ENCODE data around the gene KIF23.
A peak's percentile ranks its signal among the peaks of the same experiment; 100 is the strongest.
"Not testable (repeated sequence)": the region's sequence is repeated elsewhere in the genome, so short reads cannot be mapped to it uniquely, and the experiment has no call there.

KIF23 gene

DNA sequence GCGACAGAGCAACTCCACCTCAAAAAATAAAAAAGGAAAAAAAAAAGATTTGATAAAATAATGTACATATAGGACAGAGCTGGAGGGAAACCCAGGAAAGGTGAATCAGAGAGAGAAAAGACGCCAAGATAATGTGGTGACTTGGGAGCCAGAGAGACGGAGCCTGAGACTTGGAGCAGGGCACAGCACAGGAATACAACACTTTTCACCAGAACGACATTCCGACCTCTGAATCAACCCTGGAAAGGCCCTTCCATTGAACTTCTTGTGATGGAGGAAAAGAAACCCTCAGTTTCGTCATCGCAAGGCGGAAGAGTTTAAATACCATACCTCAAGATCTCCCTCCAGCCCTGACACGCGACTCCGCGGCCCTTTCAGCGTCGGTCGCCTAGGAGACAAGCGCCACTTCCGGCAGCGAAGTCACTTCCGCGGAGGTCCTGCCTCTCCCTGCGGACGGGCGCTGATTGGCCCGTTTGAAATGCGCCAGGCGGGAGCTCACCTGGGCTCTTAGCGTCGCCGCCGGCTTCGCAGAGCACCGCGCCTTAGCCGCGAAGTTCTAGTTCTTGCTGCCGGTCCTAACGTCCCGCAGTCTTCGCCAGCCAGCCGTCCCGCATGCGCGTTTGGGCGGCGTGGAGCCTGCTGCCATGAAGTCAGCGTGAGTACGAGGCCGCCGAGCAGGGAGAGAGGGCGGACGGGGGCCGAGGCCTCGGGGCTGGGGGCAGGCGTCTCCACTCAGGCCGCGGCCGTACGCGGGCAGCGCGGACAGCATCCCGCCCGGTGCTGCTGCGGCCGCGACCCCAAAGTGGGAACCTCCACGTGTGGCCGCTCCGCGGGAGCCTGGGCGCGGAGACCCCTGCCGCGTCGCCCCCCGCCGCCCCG, at the start of gene KIF23:
Gene KIF23 (plus strand): TSS at position 528 of the 879 bp plus-strand sequence. CDS start 117 bp downstream, at position 645.
- DNase-seq = peak; percentile 91

DNA sequence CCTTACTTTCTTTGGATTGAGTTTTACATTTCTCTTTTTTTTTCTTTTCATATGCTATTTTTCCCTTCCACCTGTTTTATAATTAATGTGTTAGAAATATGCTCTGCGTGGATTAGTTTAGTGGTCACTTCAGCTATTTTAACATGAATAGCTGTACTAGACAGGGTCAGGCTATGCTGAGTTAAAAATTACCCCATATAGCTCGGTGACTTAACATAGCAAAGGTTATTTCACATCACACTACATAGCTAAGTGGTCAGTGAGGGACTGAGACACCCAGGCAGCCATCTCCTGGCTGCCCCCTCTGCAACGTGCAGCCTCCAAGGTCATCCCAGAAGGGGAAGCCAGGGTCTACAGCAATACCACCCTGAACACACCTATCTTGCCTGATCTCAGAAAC, 46.9 kb upstream of the KIF23 start:
- no peak for DNase-seq

DNA sequence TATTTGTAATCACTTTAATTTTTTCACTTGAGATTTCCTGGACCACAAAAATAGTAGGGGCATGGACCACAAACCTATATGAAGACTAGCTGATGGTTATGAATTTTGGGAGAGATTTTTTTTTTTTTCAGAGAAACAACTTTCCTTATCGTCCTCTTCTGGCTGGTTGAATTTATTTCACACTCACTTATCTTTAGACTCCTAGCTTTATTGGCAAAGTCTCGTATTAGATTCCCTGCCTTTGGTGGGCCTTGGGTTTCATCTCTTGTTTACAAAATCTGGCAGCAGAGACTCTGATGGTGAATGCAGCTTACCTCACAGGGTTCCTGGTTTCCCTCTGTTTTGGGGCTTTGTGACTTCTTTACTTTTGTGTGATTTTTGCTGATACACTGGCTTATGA, 44.5 kb upstream of the KIF23 start:
- DNase-seq = no peak

DNA sequence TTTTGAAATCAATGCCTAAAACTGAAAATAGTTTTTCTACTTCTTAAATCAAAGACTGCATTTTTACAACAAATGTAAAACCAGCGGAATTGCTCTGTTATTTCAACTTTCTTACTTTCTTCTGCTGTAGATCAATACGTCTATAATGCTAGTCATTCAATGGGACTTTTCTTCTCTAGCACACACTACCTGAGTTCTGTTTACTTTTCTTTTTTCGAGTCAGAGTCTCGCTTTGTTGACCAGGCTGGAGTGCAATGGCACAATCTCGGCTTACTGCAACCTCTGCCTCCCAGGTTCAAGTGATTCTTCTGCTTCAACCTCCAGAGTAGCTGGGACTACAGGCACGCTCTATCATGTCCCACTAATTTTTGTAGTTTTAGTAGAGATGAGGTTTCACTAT, 40.7 kb upstream of the KIF23 start:
- no peak for DNase-seq

DNA sequence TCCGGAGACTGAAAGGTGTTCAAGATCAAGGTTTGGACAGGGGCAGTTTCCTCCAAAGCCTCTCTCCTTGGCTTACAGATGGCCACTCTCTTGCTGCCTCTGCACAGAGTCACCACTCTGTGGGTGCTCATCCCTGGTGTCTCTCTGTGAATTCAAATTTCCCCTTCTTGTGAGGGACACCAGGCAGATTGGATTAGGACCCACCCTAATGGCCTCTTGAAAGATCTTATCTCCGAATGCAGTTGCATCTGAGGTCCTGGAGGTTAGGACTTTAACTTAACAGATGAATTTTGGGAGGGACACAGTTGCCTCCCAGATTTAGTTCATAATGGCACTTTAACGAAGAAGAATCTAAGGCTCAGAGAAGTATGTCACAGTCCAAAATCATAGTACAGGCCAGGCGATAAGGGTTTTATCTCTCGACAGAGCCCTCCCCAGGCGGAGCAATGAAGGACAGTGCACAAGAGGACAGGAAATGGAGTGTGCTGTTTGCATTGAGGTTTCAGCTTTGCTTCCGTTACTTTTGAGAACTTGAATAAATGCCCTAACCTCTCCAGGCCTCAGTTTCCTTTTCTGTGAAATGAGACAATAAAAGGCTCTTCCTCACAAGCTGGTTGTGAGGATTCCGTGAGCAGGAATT, 38.9 kb upstream of the KIF23 start:
- DNase-seq = no peak

DNA sequence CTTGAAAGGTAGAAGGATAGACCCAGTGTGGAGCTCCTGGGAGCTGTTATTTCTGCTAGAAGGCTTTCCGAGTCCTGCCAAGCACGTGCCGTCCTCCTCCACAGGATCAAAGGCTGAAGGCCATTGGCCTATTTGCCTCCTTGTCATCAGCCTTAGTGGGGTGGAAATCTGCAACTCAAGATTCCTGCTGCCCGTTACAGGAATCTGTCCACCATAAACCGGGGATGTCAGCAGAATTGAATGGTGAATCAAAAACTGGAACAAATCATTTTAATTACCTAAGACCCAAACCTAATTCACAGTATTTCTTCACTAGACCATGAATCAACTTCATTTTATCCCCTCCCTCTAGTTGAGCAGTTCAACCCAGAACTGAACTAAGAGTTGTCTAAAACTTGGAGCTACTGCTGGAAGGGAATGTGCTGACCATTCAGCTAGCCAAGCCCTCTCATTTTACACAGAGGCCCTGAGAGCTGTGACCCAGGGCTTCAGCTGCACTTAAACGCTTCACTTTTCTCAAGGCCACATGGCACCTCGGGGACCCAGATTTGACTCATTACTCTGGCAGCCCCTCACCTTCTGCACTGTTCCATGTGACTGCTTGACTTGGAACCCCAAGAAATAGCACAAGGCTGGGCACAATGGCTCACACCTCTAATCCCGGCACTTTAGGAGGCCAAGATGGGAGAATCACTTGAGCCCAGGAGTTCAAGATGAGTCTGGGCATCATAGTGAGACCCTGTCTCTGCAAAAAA, 36.8 kb upstream of the KIF23 start:
- DNase-seq = no peak

DNA sequence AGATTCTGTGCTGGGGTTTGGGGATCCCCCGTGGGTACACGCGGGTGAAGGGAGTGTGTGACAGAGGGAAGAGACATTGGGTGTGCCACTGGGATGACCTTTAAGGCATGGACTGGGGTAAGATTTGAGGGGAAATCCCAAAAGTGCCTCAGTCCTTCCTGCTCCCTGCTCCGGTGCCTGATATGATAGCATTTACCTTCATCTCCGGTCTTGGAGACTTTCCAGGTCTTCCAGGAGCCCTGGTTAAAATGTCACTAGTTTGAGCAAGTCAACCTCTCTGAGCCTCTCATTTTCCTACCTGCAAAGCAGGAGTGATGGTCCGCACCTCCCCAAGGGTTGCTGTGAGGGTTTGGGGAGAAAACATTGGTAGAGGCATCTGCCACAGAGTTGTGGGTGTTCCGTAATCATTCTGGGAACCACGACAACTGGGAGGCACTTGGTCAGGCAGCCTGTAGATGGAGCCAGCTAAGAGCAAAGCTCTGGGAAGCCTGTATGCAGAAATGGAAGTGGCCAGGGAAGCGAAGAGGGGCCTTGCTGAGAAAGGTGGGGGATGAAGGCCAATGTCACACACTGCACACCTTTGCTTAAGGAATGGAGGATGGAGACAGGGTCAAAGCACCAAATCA, 33.9 kb upstream of the KIF23 start:
- DNase-seq = no peak

DNA sequence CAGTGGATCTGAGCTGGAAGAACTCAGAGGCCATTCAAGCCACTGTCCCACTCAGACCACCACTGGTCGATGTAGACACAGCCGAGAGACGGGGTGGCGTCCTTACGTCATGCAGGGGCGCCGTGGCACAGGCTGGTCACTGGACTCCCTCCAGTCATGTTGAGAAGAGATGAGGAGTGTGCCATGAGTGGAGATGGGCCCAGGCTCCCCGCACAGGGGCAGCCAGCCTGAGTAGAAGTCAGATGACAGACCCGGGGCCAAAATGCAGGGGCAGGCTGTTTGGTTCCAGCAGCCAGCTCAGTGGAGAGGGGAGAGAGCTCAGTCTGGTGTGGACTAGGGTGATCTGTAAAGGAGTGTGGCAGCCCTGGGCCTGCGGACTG, 33.4 kb upstream of the KIF23 start:
- no peak for DNase-seq

DNA sequence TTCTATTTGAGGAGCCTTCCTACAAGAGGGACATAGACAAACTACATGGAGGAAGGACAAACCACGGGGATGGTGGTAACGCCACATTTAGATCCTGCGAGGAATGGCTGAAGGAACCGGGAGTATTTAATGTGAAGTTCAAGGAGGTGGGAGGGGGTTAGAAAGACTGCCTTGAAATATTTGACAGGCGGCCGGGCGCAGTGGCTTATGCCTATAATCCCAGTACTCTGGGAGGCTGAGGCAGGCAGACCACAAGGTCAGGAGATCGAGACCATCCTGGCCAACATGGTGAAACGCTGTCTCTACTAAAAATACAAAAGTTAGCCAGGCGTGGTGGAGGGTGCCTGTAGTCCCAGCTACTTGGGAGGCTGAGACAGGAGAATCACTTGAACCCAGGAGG, 32.0 kb upstream of the KIF23 start:
- DNase-seq = not testable (repeated sequence)

DNA sequence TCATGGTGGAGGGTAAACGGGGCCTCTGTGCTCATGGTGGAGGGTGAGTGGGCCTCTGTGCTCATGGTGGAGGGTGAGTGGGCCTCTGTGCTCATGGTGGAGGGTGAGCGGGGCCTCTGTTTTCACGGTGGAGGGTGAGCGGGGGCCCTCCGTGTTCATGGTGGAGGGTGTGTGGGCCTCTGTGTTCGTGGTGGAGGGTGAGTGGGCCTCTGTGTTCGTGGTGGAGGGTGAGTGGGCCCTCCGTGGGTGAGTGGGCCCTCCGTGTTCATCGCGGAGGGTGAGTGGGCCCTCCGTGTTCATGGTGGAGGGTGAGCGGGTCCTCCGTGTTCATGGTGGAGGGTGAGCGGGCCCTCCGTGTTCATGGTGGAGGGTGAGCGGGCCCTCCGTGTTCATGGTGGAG, 30.1 kb upstream of the KIF23 start:
- not testable (repeated sequence) for DNase-seq

DNA sequence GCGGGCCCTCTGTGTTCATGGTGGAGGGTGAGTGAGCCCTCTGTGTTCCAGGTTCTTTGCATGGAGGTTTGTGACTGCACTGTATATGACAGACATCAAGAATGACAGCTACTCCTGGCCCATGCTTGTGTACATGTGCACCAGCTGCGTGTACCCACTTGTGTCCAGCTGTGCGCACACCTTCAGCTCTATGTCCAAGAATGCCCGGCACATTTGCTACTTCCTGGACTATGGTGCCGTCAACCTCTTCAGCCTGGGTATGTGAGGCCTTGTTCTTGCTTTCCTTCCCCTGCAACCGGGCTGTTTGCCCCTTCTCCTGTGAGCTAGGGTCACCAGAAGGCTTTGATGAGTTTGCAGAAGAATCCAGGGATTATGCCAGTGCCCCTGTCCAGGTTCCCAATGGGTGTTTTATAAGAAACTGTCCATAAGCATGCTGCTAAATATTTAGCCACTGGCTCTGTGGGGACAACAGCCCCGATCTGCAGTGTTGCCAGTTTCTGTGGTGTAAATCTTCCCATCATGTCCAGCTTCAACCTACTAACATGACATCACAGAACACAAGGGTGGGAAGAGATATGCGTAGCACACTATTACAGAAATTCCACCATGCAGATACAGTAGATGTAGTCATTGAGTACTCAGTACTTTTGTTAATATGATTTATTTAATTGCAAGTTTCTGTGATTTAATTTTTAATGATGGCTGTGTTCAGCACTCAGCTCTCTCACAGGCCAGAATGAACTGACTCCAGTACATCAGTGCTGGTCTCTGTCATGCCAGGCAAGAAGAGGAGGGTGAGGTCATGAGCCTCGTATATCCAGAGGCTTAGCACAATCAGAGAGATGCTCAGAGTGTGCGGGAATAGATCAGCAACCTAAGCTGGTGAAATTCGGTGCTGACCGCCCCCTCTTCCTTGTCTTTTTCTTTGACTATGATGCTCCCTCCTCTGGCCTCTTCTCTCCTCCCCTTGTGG, 29.2 kb upstream of the KIF23 start:
- no peak for DNase-seq

DNA sequence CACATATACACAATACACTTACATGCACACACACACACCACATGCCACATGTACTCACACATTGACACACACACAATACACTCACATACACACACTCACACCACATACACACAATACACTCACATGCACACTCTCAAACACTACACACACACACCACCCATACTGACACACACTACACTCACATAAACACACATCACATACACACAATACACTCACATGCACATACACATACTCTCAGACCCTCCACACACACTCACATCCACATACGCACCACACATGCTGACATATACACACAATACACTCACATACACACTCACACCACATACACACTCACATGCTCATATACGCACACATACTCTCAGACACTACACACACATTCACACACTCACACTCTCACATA, 28.3 kb upstream of the KIF23 start:
- DNase-seq = no peak

DNA sequence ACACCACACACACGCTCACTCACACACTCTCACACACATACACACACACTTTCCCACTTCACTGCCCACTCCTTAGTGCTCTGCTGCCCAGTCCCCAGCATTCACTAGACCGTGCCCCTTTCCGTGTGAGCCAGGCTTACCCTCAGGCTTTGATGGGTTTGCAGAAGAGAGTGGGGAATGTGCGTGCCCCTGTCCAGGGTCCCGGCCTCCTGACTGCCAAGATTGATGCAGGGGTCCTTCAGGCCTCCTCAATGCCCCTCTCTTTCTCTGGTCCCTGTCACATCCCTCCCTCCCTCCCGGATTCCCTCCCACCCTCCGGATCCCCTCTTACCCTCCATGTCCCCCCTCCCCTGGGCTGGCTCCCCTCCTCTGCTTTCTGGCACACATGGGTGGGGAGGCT, 27.9 kb upstream of the KIF23 start:
- no peak for DNase-seq

DNA sequence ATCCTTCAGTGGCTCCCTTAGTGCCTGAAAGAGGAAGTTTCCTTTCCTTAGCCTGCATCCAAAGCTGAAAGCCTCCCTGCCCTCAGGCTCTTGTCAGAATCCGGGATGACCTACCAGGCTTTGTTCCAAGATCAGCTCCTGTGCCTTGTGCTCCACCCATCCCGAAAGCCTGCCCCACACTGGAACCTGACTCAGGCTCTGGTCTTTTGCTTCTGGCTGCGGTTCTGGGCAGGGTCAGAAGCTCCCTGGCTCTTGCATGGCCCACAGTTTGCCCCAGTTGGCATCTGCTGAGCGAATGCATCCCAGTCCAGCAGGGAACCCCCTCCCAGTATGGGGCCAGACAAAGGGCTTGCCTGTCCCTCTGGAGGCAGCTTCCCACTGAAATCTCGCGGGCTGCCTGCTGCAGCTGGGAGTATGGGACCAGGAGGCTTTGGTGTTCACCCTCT, 25.9 kb upstream of the KIF23 start:
- DNase-seq = no peak

DNA sequence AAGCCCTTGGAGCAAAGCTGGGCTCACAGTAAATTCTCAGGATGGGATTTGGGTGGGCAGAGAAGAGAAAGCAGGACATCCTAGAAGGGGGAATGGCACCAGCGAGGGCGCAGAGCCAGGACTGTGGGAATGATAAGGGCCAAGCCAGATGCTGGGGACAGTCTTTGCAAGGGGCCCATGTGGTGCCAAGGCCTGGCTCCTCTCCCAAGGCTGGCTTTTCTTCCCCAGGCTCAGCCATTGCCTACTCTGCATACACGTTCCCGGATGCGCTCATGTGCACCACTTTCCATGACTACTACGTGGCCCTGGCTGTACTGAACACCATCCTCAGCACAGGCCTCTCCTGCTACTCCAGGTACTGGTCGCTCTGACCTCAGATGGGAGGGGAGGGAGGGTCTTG, 24.7 kb upstream of the KIF23 start:
- no peak for DNase-seq

DNA sequence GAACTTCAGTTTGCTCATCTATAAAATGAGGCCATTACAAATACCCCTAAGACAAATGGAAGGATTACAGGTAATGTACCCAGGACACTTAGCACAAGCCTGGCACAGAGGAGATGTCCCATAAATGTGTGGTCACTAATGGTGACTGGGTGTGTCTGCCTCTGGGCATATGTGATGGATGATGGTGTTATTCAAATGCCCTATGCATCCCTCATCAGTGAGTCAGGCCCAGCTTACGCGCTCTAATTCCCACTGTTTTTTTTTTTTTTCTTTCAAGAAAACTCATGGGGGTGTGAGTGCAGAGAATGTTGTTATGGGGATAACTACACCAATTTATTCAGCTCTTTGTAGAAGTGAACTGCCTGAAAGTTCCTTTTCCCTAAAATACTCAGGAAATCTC, 23.6 kb upstream of the KIF23 start:
- DNase-seq = no peak

DNA sequence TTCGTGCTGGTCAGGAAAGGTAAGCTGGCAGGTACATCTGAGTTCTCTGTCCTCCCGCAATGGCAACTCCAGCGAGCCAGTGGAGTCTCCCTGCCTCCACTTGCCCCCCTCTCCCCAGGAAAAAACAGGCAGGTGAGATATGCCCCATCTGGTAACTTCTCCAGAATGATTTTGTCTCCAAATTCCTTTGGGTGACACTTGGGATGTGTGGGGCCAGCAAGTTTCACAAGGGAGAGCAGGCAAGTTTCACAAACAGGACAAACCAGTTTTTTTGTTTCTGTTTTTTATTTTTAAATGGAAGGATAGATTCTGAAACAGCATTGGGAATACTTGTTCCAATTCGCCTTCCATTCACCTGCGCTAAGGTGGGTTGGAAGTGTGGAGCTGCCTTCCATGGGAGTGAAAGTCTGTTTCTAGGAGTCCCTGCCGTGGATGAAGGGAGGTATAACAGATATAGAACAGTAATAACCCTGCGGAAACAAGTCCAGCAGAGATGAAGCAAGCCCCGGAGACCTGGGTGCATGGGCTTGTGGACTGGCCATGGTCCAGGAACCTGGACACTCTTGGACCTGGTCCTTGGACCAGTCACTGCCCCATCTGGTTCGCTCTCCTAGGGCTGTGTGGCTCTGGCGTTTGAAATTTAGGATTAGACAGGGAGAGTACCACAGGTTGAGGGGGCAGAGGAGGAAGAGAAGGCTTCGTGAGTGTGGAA, 22.9 kb upstream of the KIF23 start:
- no peak for DNase-seq

DNA sequence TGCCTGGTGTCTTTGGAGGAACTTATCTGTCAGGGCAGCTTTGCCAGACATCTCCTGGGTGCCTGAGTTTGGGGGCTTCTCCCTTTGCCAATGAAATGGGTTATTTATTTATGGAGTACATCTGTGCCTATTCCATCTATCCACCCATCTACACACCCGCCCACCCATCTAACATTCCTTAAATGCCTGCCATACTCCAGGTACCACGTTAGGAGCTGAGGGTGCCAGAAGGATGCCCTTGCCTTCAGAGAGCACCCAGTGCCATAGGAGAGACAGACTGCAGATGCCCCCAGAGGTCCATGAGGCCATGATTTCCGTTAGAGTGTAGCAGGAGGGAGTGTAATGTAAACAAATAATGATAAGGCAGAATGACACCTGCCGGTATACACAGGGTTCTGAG, 21.8 kb upstream of the KIF23 start:
- DNase-seq = no peak

DNA sequence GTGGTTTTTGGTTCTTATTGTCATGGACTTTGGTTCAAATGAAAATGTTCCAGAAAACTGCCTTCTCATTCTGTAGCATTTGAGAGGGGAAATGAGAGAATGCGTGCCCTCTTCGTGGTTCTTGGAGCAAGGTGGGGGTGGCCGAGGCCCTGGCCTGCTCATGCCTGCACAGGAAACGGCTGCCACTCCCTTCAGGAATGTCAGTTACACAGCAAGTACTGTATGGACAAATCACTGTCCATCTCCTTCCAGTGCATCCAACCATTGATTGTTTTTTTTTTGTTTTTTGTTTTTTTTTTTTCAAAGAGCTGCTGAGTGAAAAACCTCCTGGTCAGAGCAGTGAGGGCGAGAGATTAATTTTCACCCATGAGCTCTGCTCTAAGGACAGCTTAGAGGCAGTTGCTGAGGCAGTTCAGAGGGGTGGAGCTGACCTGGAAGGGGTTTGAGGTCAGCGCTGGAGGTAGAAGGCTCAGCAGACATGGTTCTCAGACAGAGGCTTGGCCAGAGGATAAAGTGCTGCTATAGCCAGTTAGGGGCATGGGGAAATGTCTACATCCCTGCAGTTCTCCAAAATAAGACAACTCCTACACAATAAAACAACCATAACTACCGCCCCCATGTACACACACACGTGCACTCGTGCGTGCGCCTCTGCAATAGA, 20.2 kb upstream of the KIF23 start:
- DNase-seq = no peak

DNA sequence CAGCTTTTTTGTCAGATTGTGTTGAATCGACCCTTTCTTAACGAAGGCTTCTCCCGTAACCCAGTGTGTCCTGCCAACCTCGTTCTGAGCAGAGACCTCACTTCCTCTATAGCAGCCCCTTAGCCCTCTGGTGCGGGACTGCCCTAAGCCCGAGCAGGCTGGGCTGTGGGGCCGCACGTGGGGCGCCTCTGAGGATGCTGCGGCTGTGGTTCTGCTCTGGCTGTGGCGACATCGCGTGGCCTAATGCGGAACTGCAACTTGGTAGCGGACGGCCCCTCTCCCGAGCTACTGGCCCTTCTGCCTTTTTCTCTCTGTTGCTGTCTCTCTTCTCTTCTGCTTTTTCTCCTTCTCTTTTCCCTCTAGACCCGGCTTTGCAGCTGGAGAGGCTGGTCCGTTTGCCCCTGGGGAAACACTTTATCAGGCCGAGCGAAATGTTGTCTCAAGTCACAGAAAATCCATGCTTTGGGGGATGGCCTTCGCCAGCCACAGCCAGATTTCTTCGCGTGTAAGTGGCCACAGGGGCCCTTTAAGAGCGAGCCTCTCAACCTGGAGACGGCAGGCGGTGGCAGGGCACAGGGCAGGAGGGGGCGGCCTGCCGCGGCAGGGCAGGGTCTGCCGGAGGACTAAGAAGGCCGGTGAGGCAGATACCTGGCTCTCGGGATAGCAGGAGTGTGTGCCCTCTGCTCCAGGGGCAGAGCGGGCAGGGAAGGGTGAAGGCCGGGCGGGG, 19.4 kb upstream of the KIF23 start:
- peak; percentile 89 for DNase-seq
